Measurements from ENCODE around the gene ZNF33B. TPM values are rescaled to one million over a fixed set of nuclear protein-coding genes. Genes with fewer than 3 reads are reported as not detected.
A peak's percentile ranks its signal among the peaks of the same experiment; 100 is the strongest.
"Not testable (repeated sequence)": the region's sequence is repeated elsewhere in the genome, so short reads cannot be mapped to it uniquely, and the experiment has no call there.

The ZNF33B gene
- 10 to 100 TPM; 19.5 to 25.1 TPM for total RNA-seq

DNA sequence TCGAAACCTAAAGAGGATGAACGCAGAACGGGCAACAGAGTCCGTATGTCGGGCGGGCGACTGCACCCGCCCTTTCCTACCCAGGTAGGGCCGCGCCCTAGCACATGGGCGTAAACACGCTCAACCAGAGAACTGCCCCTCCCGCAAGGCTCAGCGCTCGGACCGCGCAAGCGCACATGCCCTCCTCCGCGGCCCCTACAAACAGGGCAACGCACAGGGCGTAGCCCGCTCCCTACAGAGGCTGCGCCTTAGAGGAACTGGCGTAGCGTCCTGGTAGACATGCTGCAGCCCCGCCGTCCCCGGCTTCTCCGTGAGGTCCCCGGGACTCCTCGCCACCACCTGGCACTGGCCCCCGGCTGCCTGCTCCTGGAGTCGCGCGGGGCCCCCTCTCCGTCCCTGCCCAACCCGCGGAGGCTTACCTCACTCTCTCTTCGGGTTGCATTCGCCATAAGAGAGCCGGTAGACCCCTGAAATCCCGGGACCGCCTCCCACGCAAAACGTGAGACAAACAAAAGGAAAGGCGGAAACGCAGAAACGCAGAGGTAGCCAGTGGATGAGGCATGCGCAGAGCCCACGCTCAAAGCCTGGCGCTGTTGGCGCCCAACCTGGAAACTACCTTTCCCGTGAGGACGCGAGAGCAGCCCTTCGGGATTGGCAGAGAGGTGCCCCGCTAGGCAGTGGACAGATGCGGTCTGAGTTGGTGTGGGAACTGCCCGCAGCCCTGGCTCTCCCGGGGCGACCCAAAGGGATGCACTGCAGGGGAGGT lies at the start of gene ZNF33B:
TSS of gene ZNF33B (minus strand) at position 516 of the 766 bp plus-strand sequence. CDS start 1,642 bp downstream, outside the sequence.
- H3K27me3 ChIP-seq = no peaks in the 10 kb centered on the region
- intact Hi-C loops (cut with DNase I) = no loop called here
- DNase-seq = peak; percentile 97
- peak within 1 kb of the TSS; percentile 97 for H3K27ac ChIP-seq
- H3K9me3 ChIP-seq = no peaks in the 10 kb centered on the region
- H3K36me3 ChIP-seq = no peaks in the 10 kb centered on the region
- peak within 1 kb of the TSS; percentile 82 to 94 for H3K9ac ChIP-seq (ENCODE audit: low read depth in 2 of 2, low read length in 2 of 2)
- TF ChIP-seq, protein P1, sequence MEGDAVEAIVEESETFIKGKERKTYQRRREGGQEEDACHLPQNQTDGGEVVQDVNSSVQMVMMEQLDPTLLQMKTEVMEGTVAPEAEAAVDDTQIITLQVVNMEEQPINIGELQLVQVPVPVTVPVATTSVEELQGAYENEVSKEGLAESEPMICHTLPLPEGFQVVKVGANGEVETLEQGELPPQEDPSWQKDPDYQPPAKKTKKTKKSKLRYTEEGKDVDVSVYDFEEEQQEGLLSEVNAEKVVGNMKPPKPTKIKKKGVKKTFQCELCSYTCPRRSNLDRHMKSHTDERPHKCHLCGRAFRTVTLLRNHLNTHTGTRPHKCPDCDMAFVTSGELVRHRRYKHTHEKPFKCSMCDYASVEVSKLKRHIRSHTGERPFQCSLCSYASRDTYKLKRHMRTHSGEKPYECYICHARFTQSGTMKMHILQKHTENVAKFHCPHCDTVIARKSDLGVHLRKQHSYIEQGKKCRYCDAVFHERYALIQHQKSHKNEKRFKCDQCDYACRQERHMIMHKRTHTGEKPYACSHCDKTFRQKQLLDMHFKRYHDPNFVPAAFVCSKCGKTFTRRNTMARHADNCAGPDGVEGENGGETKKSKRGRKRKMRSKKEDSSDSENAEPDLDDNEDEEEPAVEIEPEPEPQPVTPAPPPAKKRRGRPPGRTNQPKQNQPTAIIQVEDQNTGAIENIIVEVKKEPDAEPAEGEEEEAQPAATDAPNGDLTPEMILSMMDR (IDR thresholded peaks at IDR 0.05) = no peak
- H3K4me3 ChIP-seq = peak within 1 kb of the TSS; percentile 72
- no peaks in the 10 kb centered on the region for H3K4me1 ChIP-seq

DNA sequence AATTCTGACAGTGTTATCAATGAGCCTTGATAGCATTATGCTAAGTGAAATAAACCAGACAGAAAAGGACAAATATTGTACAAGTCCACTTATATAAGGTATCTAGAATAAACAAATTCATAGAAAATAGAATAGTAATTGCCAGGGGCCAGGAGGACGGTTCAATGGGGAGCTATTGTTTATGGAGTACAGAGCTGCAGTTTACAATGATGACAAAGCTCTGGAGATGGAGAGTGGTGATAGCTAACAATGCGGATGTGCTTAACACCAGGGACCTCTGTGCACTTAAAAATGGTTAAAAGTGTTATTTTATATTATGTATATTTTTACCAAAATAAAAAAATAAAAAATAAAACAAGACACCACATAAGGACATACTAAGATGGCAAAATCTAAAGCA lies 46.1 kb upstream of the ZNF33B start:
- H3K9ac ChIP-seq (ENCODE audit: low read depth in 2 of 2, low read length in 2 of 2) = no peak overlapping the region
- no peak for DNase-seq
- no peaks in the 10 kb centered on the region for H3K4me1 ChIP-seq
- H3K27ac ChIP-seq = no peak overlapping the region
- H3K4me3 ChIP-seq = no peak overlapping the region
- no peaks in the 10 kb centered on the region for H3K27me3 ChIP-seq
- H3K9me3 ChIP-seq = no peaks in the 10 kb centered on the region
- intact Hi-C loops (cut with DNase I) = no loop called here
- TF ChIP-seq, protein P1 (IDR thresholded peaks at IDR 0.05) = no peak
- H3K36me3 ChIP-seq = no peaks in the 10 kb centered on the region

DNA sequence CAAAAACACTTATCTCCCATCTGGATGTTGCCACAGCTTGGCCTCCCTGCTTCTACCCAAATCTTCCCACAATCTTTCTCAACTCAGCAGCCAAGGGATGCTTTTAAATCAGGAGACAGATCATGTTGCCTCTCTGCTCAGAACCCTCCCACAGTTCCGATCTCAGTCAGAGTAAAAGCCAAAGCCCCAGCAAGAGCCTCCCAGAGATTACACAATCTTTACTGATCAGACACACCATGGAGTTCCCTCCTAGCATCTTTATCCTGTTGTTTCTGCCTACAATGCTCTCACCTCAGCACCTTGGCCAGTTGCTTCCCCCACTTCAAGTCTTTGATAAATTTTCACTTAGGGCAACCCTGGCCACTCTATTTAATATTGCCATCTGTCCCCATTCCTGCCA lies 41.9 kb upstream of the ZNF33B start:
- TF ChIP-seq, protein P1 (IDR thresholded peaks at IDR 0.05) = no peak
- intact Hi-C loops (cut with DNase I) = no loop called here
- Histone ChIP-seq H3K9ac (ENCODE audit: low read depth in 2 of 2, low read length in 2 of 2) (no peak overlapping the region), H3K4me1 (no peaks in the 10 kb centered on the region), H3K9me3 (no peaks in the 10 kb centered on the region), H3K27me3 (no peaks in the 10 kb centered on the region), H3K36me3 (no peaks in the 10 kb centered on the region), H3K4me3 (no peak overlapping the region), H3K27ac (no peak overlapping the region)
- no peak for DNase-seq

DNA sequence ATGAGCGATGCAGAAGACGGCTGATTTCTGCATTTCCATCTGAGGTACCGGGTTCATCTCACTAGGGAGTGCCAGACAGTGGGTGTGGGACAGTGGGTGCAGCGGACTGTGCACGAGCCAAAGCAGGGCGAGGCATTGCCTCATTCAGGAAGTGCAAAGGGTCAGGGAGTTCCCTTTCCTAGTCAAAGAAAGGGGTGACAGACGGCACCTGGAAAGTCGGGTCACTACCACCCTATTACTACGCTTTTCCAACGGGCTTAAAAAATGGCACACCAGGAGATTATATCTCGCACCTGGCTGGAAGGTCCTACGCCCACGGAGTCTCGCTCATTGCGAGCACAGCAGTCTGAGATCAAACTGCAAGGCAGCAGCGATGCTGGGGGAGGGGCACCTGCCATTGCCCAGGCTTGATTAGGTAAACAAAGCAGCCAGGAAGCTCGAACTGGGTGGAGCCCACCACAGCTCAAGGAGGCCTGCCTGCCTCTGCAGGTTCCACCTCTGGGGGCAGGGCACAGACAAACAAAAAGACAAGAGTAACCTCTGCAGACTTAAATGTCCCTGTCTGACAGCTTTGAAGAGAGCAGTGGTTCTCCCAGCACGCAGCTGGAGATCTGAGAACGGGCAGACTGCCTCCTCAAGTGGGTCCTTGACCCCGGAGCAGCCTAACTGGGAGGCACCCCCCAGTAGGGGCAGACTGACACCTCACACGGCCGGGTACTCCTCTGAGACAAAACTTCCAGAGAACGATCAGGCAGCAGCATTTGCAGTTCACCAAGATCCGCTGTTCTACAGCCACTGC lies 27.0 kb upstream of the ZNF33B start:
- H3K27ac ChIP-seq; H3K9ac ChIP-seq (ENCODE audit: low read depth in 2 of 2, low read length in 2 of 2); H3K27me3 ChIP-seq; H3K36me3 ChIP-seq; intact Hi-C loops (cut with DNase I); H3K4me1 ChIP-seq; H3K4me3 ChIP-seq; H3K9me3 ChIP-seq: not testable (repeated sequence)
- peak; percentile 24 for DNase-seq

DNA sequence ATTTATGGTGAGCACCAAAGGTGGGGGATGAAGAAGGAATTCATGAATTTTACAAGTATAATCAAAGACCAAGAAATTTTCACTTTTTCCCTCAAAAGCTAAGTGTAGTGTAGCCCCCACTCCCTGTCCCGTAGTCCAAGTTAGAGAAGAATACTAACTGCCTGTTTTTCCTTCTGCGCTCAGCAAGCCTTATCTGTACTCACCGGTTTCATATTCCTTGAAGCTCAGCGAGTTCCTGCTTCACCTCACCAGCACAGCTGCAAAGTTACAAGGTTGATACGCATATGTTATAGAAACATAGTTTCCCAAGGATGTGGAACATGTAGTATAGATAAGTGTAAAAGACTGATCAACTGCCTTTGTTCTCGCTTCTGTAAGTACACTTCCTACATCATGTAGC lies 16.0 kb upstream of the ZNF33B start:
- no peak overlapping the region for H3K9ac ChIP-seq (ENCODE audit: low read depth in 2 of 2, low read length in 2 of 2)
- H3K27me3 ChIP-seq = no peaks in the 10 kb centered on the region
- TF ChIP-seq, protein P1 (IDR thresholded peaks at IDR 0.05) = no peak
- no peaks in the 10 kb centered on the region for H3K4me1 ChIP-seq
- no peak overlapping the region for H3K4me3 ChIP-seq
- intact Hi-C loops (cut with DNase I) = no loop called here
- no peaks in the 10 kb centered on the region for H3K9me3 ChIP-seq
- H3K36me3 ChIP-seq = no peaks in the 10 kb centered on the region
- H3K27ac ChIP-seq = no peak overlapping the region
- no peak for DNase-seq

DNA sequence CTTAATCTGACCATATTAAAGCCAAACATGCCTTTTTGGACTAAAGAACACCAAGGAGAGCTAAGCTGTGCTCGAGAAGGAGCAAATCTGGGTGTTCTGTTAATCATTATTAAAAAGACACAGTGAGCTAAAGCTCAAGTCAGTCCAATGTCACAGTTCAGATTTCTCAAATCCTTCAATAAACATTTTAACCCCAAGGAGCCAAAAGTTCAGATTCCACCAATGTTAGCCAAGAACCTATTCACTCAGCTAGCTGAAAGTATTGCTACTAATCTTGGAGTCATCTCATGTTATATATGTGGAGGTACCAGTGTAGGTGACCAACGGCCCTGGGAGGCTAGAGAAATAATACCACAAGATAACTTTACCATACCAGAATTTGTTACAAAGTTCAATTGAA lies 14.5 kb upstream of the ZNF33B start:
- intact Hi-C loops (cut with DNase I) = no loop called here
- Histone ChIP-seq H3K9me3 (no peaks in the 10 kb centered on the region), H3K36me3 (no peaks in the 10 kb centered on the region), H3K4me1 (no peaks in the 10 kb centered on the region), H3K27ac (no peak overlapping the region), H3K4me3 (no peak overlapping the region), H3K9ac (ENCODE audit: low read depth in 2 of 2, low read length in 2 of 2) (no peak overlapping the region), H3K27me3 (no peaks in the 10 kb centered on the region)
- TF ChIP-seq, protein P1 (IDR thresholded peaks at IDR 0.05) = no peak
- no peak for DNase-seq

Measured in colonic mucosa (tissue), 4 donors.